Nephron progenitor cell (in vitro differentiated cells): ENCODE data around the gene HPN.
"Not testable (repeated sequence)": the region's sequence is repeated elsewhere in the genome, so short reads cannot be mapped to it uniquely, and the experiment has no call there.

Experiments used
- DNase-seq: peaks from one replicate; pipeline ENCODE4 v3.0.0; 2021
- H3K27ac Mint-ChIP-seq: 2 replicates; pipeline ENCODE4 v1.8.0; 2021; ENCODE audit warnings: mild to moderate bottlenecking, moderate library complexity, mixed read lengths
- H3K27me3 Mint-ChIP-seq: 2 replicates; pipeline ENCODE4 v1.8.0; 2021; ENCODE audit warnings: mild to moderate bottlenecking, low read depth, mixed read lengths; ENCODE audit not compliant: poor library complexity
- H3K36me3 Mint-ChIP-seq: 2 replicates; pipeline ENCODE4 v1.8.0; 2021; ENCODE audit warnings: low read depth, mixed read lengths
- H3K4me1 Mint-ChIP-seq: 2 replicates; pipeline ENCODE4 v1.8.0; 2021; ENCODE audit warnings: mixed read lengths
- H3K4me3 Mint-ChIP-seq: 2 replicates; pipeline ENCODE4 v1.8.0; 2021; ENCODE audit warnings: mild to moderate bottlenecking, moderate library complexity, mixed read lengths
- H3K9me3 Mint-ChIP-seq: 2 replicates; pipeline ENCODE4 v1.8.0; 2021; ENCODE audit warnings: mild to moderate bottlenecking, moderate library complexity, mixed read lengths
- TF ChIP-seq, protein P1 (sequence below): fragments of 200-600 bp; sonication (generic); IDR thresholded peaks from 2 replicates; pipeline ENCODE4 v1.5.0; 2021; ENCODE audit warnings: antibody characterized with exemption

Gene HPN

DNA sequence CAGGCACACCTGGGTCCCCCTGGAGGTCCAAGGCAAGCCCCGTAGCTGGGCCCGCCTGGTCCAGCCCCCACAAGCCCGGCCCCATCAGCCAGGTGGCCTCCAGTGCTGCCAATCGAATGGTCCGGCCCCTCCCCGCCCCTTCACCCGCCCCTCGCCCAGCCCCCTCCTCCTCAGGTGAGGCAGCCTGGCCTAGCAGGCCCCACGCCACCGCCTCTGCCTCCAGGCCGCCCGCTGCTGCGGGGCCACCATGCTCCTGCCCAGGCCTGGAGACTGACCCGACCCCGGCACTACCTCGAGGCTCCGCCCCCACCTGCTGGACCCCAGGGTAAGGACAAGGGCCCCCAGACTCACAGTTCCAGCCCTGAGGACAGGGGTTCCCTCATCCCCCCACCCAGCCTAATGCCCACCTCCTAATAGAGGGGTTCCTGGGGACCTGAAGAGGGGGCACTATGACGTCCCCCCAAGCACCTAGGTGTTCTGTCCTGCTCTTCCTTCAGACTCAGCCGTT lies at the start of gene HPN:
Gene HPN, plus strand, starts transcription at position 174 of the 508 bp plus-strand sequence. CDS start 786 bp downstream, outside the sequence.
- Mint-ChIP-seq H3K4me1 (peaks cover 79% of the 10 kb centered on the region), H3K9me3 (no peaks in the 10 kb centered on the region), H3K27me3 (peaks cover 11% of the 10 kb centered on the region), H3K36me3 (no peaks in the 10 kb centered on the region), H3K27ac (no peak within 1 kb of the TSS), H3K4me3 (peak within 1 kb of the TSS; percentile 56)
- TF ChIP-seq, protein P1, sequence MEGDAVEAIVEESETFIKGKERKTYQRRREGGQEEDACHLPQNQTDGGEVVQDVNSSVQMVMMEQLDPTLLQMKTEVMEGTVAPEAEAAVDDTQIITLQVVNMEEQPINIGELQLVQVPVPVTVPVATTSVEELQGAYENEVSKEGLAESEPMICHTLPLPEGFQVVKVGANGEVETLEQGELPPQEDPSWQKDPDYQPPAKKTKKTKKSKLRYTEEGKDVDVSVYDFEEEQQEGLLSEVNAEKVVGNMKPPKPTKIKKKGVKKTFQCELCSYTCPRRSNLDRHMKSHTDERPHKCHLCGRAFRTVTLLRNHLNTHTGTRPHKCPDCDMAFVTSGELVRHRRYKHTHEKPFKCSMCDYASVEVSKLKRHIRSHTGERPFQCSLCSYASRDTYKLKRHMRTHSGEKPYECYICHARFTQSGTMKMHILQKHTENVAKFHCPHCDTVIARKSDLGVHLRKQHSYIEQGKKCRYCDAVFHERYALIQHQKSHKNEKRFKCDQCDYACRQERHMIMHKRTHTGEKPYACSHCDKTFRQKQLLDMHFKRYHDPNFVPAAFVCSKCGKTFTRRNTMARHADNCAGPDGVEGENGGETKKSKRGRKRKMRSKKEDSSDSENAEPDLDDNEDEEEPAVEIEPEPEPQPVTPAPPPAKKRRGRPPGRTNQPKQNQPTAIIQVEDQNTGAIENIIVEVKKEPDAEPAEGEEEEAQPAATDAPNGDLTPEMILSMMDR = no peak
- DNase-seq = peak; percentile 32

GRCh38 chr19:34992582-34992981 lies 48.9 kb upstream of the HPN start:
- H3K36me3 Mint-ChIP-seq = not testable (repeated sequence)

DNA sequence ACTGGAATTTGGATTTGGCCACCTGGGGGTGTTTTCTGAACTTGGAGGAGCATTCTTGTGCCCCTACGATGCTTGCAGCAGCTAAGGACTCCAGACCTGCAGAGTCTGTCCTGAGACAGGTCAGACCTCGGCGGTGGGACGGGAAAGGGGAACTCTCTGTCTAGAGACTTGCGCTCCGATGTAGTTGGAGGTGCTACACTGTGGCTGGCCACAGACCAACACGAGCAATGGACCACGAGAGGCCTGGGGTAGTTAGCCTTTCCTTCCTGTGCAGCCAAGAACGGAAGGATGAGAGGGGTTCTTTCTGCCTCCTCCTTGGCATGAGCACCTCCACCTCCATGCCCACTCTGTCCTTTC lies 47.3 kb upstream of the HPN start:
- peaks cover 27% of the 10 kb centered on the region for H3K4me1 Mint-ChIP-seq
- no peak overlapping the region for H3K27ac Mint-ChIP-seq
- no peaks in the 10 kb centered on the region for H3K27me3 Mint-ChIP-seq
- H3K9me3 Mint-ChIP-seq = peaks cover 16% of the 10 kb centered on the region
- no peaks in the 10 kb centered on the region for H3K36me3 Mint-ChIP-seq
- no peak for DNase-seq
- TF ChIP-seq, protein P1 = no peak
- H3K4me3 Mint-ChIP-seq = no peak overlapping the region

More at GRCh38 chr19:34992582-34992981, 48.9 kb upstream of the HPN start:
- Mint-ChIP-seq H3K4me1 (peaks cover 13% of the 10 kb centered on the region), H3K9me3 (peaks cover 16% of the 10 kb centered on the region)
- not testable (repeated sequence) for H3K27me3 Mint-ChIP-seq, DNase-seq, H3K4me3 Mint-ChIP-seq, H3K27ac Mint-ChIP-seq

DNA sequence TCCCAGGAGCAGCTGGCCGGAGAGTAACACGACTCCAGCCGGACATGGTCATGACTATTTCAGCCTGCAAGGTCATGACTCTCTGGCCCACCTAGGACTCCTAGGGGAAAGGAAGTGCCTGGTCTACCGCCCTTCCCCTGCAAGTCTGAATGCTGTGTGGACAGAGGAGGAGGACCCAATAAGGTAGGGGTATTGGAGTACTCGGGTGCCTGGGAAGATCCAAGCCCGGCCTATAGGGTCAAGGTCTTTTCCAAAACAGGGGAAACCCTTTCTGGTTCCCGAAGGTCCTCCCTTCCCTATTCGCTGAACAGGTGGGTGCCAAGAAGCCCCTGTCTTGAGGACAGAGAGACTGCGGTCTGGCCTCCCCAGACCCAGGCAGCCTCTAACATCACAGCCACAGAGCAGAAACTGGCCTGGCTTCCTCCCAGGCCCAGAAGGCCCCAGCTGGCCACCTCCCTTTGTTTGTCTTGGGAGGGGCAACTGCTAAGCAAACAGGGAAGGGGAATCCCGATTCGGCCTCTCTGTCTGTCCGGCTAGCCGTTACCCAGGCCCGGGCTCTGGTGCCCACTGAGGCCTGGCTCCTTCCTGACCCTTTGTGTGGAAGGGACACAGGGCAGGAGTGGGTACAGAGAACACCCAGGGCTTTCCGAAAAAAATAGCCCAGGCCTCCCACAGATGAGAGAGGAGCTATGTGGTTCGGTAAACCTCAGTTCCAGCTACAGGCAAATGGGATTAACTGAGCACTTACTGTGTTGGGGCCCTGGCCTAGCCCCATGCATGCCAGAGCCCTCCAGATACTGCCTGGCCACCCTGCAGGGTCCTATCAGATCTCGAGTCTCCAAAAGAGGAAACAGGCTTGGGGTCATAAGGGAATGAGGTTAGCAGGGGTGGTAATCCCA lies 46.6 kb upstream of the HPN start:
- no peak overlapping the region for H3K4me3 Mint-ChIP-seq
- H3K9me3 Mint-ChIP-seq = peaks cover 16% of the 10 kb centered on the region
- no peaks in the 10 kb centered on the region for H3K27me3 Mint-ChIP-seq
- DNase-seq = no peak
- TF ChIP-seq, protein P1 = no peak
- peaks cover 29% of the 10 kb centered on the region for H3K4me1 Mint-ChIP-seq
- H3K27ac Mint-ChIP-seq = no peak overlapping the region
- H3K36me3 Mint-ChIP-seq = no peaks in the 10 kb centered on the region

DNA sequence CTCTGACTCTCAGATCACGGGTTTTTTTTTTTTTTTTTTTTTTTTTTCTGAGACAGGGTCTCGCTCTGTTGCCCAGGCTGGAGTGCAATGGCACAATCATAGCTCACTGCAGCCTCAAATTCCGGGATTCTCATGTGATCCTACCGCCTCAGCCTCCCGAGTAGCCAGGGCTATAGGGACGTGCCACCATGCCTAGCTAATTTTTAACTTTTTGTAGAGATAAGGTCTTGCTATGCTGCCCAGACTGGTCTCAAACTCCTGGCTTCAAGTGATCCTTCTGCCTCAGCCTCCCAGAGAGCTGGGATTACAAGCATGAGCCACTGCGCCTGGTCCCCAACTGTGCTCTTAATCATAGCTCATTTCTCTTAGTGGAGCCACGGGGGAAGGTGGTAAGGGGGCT lies 46.0 kb upstream of the HPN start:
- Mint-ChIP-seq H3K9me3 (peaks cover 16% of the 10 kb centered on the region), H3K27me3 (no peaks in the 10 kb centered on the region), H3K36me3 (no peaks in the 10 kb centered on the region), H3K4me1 (peaks cover 29% of the 10 kb centered on the region), H3K27ac (no peak overlapping the region), H3K4me3 (no peak overlapping the region)
- TF ChIP-seq, protein P1 = no peak
- no peak for DNase-seq

GRCh38 chr19:34997071-34997617 lies 44.4 kb upstream of the HPN start:
- TF ChIP-seq, protein P1 = no peak
- peak overlapping the region; percentile 59 for H3K27ac Mint-ChIP-seq
- H3K4me3 Mint-ChIP-seq = peak overlapping the region; percentile 65
- peaks cover 16% of the 10 kb centered on the region for H3K9me3 Mint-ChIP-seq
- no peaks in the 10 kb centered on the region for H3K36me3 Mint-ChIP-seq
- no peaks in the 10 kb centered on the region for H3K27me3 Mint-ChIP-seq
- H3K4me1 Mint-ChIP-seq = peaks cover 42% of the 10 kb centered on the region
- DNase-seq = no peak

- H3K9me3 Mint-ChIP-seq = peaks cover 16% of the 10 kb centered on the region
- peaks cover 53% of the 10 kb centered on the region for H3K4me1 Mint-ChIP-seq
- H3K27ac Mint-ChIP-seq, DNase-seq, H3K36me3 Mint-ChIP-seq, H3K27me3 Mint-ChIP-seq: not testable (repeated sequence)
- H3K4me3 Mint-ChIP-seq = peak overlapping the region; percentile 90
Observed at GRCh38 chr19:34998224-34998623, 43.3 kb upstream of the HPN start.
